SIG-M5 treated with dmso at 0.1 percent for 504 hours (cell line): ENCODE data around the gene MAPK7.
"Not testable (repeated sequence)": the region's sequence is repeated elsewhere in the genome, so short reads cannot be mapped to it uniquely, and the experiment has no call there.

ENCODE experiments used
- DNase-seq: peaks from one replicate; lab custom pipeline; 2025; ENCODE audit not compliant: unreplicated experiment; lab: John Stamatoyannopoulos, UW

MAPK7 gene

DNA sequence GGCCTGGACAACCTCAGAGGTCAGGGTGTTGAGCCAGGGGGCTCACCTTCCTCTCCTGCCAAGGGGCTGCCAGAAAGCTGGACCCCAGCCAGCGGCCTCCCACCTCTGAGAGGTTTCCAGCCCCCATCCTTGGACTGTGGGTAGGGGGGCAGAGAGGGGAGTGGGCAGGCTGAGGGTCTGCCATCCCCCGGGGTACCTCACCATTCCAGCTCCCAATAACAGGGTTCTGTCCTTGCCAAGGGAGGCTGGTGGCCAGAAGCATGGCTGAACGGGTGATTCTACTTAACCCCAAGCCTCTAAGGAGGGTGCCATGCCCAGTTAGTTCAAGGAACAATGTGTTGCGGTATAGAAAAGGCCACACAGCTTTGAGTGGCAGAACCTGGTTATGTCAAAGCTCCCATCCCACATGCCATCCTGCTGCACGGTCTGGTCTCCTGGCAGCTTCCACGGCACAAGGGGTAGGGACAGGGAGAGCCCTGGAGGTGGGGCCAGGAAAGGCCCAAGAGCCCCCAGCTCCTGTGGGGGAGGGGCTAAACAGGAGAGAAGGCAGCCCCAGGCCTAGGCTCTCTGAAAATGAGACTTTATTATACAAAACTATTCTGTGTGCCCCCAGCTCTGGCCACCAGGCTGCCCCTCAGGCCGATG lies 35.6 kb upstream of the MAPK7 start:
- DNase-seq, result no peak

DNA sequence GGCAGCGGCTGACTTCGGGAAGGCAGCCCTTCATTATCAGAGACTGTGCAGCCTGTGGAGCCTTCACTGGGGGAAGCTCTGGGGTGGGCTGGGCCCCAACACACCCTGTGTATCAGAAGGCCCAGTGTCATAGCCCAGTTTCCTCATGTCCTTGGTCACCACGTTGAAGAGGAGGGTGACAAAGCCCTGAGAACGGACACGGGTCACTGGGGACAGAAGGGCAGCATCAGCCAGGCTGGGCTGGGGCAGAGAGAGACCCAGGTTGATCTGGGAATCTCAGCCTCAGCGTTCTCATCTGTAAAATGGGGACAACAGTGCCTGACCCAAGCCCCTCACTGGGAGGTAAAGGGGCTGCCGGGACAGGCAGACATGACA lies 35.1 kb upstream of the MAPK7 start:
- DNase-seq, result no peak

DNA sequence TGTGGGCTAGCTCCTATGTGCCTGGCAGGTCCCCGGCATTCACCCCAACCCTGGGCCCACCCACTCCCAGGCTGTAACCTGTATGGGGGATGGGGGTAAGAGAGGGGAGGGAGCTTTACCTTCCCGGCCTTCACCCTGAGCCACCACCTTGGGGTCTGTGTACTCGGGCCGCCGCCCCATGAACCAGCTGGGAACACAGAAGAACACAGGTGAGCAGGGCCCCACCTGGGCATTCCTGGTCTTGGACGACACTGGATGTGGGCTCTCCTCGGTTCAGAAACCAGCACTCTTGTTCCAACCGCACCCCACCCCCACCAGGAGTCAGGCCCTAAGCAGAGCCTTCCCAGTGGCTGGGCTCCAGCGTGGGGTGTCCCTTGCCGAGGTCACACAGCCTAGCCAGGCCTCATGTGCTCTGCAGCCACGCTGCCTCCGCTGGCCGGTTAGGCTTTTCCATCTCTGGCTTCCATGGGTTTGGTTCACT lies 34.6 kb upstream of the MAPK7 start:
- DNase-seq, result no peak

DNA sequence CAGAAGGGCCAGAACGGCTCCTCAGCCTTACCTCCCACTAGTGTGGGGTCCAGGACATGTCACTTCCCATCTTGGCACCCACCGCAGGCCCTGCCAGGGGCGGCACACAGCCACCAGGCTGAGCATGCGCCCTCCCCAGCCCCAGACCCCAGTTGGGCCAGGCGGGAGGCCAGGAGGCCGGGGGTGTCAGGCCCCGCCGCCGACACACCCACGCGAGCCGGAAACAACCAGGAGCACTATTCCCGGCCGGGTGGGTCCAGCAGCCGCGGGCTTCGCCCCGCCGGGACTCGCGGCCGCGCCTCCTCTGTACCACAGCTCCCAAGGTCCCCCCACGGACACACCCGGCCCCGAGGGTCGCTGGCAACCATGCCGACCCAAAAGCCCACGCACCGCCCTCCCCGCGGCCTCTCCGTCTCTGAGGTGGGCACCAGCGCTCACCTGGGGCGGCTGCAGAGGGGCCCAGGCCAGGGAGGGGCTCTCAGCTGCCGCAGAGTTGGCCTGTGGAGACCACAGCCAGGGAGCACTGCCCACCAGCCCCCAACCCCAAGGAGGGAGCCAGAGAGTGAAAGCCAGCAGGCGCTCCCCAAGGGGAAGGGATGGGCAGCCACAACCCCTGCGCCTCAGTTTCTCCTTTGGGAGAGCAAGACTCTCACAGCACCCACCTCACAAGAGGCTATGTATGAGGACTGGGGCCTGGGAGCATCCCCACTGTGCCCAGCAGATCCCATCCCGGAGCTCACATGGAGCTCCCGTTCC lies 33.8 kb upstream of the MAPK7 start:
- no peak for DNase-seq

DNA sequence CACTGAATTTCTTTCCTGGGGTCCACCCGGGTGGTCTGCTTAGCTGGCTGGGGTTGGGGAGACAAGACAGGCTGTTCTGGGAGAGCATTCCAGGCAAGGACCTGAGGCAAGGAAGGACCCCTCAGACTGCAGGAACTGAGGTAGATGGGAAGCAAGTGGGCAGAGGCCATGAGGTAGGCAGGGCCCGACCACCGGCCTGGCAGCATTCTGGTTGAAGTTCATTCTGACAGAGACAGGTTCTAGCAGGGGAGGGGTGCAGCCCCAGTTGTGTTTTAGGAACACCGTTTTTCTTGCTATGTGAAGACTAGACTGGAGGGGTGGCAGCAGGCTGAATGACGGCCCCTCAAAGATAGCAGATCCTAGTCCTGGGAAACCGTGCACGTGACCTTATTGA lies 33.2 kb upstream of the MAPK7 start:
- no peak for DNase-seq

DNA sequence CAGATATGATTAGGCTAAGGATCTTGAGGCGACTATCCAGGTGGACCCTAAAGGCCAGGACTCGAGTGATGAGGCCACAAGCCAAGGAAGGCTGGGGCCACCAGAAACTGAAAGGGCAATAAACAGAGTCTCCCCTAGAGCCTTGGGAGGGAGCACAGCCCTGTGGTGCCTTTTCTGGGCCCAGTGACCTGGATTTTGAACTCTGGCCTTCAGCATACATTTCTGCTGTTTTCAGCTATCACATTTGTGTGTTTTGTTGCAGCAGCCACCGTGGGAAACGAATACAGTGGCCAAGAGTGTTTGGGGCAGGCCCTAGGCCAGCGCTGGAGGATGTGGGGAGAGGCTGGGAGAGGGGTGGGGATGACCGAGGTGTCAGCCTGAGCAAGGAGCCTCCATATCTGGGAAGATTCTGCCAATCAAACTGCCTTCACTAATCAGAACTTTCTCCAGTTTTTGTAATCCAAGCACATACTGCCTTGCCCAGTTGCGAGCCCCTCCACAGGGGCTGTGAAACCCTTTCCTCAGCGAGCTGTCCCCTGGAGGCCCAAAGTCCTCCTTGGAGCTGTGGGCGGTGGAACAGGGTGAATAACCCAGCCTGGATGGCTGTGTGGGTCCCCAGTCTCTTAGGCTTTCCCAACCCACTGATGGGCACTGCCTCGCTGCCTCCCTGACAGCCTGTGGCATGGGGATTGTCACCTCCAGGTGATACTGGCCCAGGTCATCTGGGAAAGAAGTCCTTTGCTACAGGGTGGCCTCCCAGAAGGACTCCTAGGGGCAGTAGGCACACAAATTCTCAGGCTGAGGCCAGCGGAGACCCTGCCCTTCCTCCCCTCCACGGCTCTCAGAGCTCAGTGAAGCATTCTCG lies 32.6 kb upstream of the MAPK7 start:
- DNase-seq, result no peak

DNA sequence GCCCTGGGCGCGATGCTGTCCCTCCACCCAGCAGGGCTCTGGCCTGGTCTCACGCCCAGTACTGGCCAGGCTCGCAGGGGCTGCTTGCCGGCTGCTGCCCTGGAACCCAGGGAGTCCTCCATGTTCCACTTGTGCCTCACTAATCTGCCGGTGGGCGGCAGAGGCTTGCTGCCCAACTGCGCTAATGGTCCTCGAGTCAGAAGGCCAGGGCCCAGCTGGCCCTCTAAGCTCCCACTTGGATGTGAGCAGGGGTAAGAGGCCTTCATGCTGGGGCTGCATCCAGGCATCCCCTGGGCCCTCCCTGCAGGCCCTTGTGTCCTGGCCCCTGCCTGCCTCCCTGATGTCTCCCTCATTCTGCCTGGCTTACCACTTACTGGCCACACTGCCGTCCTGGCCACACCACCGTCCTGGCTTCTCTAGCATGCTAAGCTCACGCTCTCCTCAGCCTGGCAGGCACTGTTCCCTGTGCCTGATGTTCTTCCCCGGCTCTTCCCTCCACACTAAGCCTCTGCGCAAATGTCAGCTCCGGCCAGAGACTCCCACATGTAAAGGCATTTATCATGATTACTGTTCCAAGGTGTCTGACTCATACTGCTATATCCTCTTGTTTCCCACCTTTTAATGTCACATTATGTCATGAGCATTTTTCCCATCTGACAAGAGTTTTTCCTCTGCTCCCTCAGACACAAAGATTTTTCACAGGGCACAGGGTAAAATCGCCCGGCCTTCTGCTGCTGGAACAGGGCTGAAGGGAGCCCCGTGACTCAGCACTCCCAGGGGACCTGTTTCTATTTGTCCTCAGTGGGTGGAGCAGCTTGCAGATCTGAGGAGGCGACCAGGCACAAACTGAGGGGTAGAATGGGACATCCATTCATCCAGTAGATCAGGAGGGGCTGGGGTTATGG lies 31.7 kb upstream of the MAPK7 start:
- DNase-seq, result no peak

DNA sequence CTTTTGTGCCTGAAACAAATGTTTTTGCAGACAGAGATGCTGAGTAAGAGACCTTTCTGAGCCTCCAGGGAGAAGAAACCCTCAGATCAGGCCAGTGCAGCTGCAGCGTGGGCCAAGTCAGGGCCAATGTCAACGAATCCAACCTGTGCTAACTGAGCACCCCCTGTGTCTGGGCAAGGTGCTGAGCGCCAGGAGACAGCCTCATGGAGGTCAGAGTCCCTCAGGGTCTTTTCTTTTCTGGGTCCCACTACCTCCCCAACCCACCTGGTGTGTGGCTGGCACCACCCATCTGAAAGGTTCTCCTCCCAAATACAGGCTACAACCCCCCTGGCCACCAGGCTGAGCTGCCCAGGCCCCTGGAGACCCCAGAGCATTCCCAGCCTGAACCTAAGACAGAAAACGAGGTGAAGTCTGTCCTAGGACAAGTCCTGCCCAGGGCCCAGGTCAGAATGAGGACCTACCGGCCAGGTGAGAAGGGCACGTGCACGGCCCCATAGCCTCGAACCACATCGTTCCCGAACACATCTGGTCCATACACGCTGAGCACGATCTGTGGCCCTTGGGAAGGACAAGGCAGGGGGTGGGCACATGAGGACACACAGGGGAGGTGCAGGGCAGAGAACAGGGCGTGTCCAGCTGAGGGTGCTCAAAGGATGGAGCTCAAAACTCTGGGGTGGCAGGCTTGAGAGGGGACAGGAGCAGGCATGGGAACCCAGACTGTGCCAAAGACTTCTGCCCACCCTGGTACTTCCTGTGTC lies 30.8 kb upstream of the MAPK7 start:
- no peak for DNase-seq

DNA sequence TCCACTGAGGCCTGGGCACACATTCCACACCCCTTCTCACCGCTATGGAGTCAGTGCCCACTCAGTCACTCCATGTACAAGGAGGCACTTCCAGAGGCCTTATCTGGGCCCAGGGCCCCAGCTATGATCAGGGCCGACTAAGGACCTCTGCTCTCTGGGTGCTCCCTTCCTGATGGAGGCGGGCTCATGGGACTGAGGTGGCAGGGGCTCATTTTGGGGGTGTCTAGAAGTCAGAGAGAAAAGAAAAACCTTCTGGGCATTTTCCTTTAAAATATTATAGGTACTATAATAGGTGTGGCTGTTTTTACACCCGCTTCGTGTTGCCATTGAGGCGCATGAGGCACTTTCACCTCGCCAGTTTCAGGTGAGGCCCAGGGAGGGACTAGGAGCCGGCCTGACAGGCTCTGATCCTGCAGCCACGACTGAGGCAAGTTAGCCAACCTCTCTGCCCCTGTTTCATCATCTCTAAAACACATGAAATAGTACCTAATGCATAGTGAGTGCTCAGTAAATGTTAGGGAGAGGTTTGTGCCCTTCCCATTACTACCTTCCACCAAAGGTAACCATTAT lies 30.1 kb upstream of the MAPK7 start:
- no peak for DNase-seq

DNA sequence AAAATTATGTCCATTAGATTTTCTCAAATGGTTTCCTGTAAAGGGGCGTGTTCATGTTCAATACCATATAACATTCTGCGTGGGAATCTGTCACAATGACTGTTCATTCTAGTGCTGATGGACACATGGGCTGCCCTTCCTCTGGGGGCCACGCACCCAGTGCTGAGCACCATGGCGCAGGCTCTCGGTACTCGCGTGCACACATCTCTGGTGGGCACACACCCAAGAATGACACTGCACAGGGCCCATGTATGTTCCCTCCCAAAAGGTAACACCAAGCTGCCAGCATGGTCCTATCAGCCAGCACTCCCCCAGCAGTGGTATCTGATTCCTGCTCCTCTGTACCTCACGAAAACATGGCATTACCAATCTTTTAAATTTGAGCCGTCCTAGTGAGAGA lies 29.5 kb upstream of the MAPK7 start:
- DNase-seq, result no peak

DNA sequence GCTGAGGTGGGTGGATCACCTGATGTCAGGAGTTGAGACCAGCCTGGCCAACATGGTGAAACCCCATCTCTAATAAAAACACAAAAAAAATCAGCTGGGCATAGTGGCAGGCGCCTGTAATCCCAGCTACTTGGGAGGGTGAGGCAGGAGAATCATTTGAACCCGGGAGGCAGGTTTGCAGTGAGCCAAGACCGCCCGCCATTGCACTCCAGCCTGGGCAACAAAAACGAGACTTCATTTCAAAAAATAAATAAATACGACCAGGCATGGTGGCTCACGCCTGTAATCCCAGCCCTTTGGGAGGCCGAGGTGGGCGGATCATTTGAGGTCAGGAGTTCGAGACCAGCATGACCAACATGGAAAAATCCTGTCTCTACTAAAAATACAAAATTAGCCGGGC lies 24.9 kb upstream of the MAPK7 start:
- not testable (repeated sequence) for DNase-seq

DNA sequence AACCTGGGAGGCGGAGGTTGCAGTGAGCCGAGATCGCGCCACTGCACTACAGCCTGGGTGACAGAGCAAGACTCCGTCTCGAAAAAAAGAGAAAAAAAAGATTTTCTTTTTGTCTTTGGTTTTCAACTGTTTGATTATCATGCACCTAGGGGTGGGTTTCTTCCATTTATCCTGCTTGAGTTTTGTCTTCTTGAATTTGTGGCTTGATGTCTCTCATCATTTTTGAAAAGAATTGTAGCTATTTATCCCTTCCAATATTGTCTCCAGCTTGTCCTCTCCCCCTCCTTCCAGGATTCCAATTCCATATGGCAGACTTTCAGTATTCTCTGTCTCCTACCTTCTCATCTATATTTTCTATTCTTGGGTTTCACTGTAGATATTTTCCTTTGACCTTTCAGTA lies 23.6 kb upstream of the MAPK7 start:
- DNase-seq, result no peak

DNA sequence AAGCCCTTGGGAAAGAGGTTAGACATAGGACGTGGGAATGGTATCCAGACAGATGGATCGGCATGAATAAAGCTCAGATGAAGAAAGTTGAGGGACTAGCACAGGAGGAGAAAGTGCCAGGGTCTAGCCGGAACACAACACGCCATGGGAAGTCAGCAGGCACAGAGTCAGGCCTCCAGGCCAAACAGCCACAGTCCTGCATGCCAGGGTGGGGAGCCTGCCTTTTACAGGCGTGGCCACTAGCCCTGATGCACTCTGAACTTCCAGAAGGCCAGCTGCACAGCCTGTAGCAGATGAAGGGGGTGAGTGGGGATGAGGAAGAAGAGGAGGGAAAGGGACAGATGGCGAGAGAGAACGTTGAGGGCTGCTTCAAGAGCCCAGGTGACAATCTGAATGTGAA lies 20.9 kb upstream of the MAPK7 start:
- DNase-seq, result no peak

DNA sequence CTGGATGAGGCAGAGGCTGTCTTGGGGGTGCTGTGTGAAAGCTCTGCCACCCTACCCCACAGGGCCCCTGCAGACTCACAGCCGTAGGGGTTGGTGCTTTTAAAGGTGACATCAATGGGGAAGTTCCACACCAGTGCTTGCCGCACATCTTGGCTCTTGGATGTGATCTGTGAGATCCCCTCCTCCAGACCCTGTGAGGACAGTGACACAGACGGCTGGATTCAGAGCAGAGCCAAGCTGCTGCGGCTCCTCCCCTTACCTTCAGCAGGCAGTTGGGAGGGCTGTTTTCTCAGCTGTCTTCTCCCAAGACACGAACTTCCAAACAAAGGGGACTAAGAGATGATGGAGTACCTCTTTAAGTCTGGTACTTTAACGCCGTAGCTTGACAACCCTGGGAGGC lies 20.5 kb upstream of the MAPK7 start:
- DNase-seq, result no peak

DNA sequence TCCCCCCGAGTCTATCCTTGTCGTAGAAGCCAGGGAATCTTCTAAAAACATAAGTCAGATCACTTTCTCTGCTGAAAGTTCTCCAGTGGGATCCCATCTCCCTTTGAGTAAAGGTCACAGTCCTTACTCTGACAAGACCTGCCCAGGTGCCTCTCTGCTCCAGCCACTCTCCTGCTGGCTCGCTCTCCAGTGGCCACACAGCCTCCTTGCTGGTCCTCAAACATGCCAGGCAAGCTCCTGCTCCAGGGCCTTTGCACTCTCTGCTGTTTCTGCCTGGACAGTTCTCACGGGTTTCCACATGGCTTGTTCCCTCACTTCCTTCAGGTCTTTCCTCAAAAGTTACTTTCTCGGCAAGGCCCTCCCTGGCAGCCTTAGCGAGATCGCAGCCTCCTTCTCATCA lies 19.1 kb upstream of the MAPK7 start:
- no peak for DNase-seq

DNA sequence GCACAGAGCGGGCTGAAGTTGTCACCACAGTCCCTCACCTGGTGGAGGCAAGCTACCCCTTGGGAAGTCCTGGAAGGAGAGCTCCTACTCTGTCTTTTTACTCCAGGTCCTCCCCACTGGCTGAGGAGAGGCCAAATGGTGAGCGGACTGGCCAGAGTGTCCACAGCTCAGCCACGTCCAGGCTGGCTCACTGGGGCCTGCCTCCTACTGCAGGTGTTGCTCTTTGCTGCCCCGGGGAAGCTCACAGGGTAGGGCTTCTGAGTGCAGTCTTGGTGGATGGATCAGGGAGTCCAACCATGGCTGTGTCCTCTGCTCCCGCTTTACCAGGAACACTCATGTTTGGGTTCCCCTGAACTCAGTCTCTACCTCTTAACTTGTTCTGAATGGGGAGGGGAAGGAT lies 18.4 kb upstream of the MAPK7 start:
- DNase-seq, result no peak

DNA sequence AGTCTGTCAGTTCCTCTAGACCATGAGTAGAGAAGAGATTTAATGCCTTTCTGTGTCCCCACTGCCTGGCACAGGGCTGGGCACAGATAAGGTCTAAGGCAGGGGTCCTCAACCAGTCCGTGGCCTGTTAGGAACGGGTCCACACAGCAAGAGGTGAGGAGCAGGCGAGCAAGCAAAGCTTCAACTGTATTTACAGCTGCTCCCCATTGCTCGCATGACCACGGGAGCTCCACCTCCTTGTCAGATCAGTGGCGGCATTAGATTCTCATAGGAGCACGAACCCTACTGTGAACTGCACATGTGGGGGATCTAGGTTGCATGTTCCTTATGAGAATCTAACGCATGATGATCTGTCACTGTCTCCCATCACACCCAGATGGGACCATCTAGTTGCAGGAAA lies 17.5 kb upstream of the MAPK7 start:
- no peak for DNase-seq

DNA sequence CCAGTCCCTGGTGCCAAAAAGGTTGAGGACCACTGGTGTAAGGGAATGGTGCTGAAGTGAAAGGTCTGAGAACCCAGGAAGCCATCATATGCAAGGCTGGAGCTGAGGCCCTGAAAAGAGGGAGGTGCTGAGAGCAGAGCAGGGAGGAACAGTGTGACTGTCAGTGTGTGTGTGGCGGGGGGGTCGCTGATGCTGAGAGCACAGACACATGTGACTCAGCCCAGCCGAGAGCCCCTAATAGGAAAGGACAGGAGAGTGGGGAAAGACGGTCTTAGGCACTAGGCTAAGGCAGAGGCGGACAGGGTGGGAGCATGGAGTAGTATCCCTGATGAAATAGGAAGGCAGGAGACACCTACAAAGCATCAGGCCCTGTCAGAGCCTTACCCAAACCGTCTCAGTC lies 17.0 kb upstream of the MAPK7 start:
- DNase-seq, result peak; percentile 15

DNA sequence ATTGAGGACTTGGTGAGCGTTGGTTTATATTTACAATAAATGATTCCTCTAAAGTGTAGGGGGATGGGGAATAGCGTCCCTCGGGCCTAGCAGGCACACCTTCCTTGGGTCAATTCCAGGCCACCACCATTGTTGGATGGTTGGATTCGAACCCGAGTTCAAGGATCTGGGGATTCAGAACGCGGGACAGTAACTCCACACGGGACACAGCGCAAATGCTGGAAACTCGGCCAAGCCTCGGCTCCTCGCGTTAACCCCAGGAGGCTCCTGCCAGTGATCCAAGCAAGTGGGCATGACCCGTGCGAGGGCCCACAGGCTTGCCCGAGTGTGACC lies 16.4 kb upstream of the MAPK7 start:
- DNase-seq, result no peak
